Testis (tissue), 2 donors: ENCODE measurements around the gene ANTKMT.

ENCODE experiments used
- POLR2A ChIP-seq: fragments of 450-650 bp; IDR thresholded peaks from one replicate; pipeline ENCODE4 v1.6.1; 2017; ENCODE audit warnings: antibody characterized with exemption, mild to moderate bottlenecking, moderate library complexity
- TF ChIP-seq, protein P1 (sequence below), 3 experiments: fragments of 450-650 bp in 2 of 3; fragments of 200-600 bp in 1 of 3; sonication (generic) in 1 of 3; IDR thresholded peaks; one replicate each; pipeline ENCODE4 v1.5.1; 2016 to 2019; ENCODE audit warnings: antibody characterized with exemption in 3 of 3, mild to moderate bottlenecking in 2 of 3, moderate library complexity in 1 of 3

DNA sequence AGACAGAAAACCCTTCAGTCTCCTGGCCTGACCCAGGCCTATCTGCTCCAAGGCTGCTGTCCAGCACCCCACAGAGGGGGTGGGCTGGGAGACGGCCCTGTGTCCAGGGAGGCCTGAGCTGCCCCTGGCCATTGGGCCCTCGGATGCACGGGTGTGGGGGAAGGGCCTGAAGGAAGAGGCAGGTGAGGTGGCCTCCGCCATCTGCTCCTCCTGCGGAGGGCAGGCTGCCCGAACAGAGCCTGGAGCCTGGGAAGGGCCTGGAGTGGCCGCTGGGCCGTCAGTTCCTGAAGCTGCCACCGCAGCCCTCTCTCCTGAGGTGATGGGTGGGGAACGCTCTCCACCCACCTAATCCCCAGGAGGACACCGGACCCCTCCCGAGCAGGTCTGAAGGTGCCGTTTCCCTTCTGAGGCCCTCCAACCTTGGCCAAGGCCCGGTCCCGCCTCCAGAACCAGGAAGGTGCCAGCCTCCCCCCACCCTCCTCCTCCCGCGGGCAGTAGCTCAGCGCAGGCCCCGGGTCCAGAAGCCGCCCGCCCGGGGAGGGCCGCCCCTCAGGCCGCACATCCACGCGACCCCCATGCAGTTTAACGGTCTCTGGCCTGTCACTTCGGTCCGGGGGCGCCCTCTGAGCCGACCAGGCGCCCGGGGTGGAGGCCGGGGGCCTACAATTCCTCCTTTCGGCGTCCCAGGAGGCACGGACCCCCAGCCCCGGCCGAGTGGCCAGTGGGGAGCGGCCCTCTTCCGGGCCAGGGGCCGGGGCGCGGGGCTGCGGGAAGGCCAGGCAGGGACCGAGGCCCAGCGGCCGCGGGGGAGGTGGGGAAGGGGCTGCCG, 16.2 kb upstream of the ANTKMT start:
- TF ChIP-seq, protein P1, sequence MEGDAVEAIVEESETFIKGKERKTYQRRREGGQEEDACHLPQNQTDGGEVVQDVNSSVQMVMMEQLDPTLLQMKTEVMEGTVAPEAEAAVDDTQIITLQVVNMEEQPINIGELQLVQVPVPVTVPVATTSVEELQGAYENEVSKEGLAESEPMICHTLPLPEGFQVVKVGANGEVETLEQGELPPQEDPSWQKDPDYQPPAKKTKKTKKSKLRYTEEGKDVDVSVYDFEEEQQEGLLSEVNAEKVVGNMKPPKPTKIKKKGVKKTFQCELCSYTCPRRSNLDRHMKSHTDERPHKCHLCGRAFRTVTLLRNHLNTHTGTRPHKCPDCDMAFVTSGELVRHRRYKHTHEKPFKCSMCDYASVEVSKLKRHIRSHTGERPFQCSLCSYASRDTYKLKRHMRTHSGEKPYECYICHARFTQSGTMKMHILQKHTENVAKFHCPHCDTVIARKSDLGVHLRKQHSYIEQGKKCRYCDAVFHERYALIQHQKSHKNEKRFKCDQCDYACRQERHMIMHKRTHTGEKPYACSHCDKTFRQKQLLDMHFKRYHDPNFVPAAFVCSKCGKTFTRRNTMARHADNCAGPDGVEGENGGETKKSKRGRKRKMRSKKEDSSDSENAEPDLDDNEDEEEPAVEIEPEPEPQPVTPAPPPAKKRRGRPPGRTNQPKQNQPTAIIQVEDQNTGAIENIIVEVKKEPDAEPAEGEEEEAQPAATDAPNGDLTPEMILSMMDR (IDR thresholded peaks at IDR 0.05): no peak
- TF ChIP-seq POLR2A: no peak
